ENCODE measurements around the gene XYLT1. TPM values are rescaled to one million over a fixed set of nuclear protein-coding genes. Genes with fewer than 3 reads are reported as not detected.
"Not testable (repeated sequence)": the region's sequence is repeated elsewhere in the genome, so short reads cannot be mapped to it uniquely, and the experiment has no call there.

Gene XYLT1
- total and polyA plus RNA-seq, 2 of the 4 experiments (the other 2 are of a cell fraction) = 9.0 to 12.7 TPM

DNA sequence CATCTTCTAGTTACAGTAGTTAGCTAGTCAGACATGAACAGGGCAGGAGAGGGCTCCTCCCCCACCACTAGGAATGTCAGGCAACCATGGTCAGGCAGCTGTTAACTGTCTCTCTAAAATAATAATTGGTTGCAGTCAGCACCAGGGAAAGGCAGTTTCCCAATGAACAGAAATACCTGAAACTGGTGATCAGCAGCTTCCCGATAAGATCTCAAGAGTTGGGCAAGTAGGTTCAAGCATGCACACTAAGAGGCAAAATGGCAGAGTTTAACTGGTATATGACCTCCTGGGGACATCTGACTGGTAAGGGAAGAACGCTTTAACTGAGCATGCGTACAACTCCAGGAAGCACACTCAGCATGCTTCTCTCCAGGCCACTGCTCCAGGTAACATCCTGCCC lies 12.6 kb upstream of the XYLT1 start:
- Histone ChIP-seq H3K4me3 (ENCODE audit: insufficient read depth, low read depth, low read length) (no peak overlapping the region), H3K4ac (ENCODE audit: low read depth, low read length) (no peak overlapping the region), H2BK20ac (ENCODE audit: low read depth, low read length) (no peak overlapping the region), H3K27ac (ENCODE audit: insufficient read depth, low read length) (no peak overlapping the region), H3K18ac (ENCODE audit: low read depth, low read length) (no peak overlapping the region), H3K79me1 (ENCODE audit: low read depth in 1 of 2, low read length in 2 of 2) (no peaks in the 10 kb centered on the region), H2AK9ac (replicated peaks; ENCODE audit: low read depth, low read length, poor library complexity) (no peak overlapping the region), H3K56ac (ENCODE audit: extremely low read depth, insufficient read depth, low read length) (no peak overlapping the region), H3K9me1 (ENCODE audit: insufficient read depth, low read length) (no peaks in the 10 kb centered on the region), H2BK15ac (ENCODE audit: low read depth, low read length) (no peak overlapping the region), H3K14ac (replicated peaks; ENCODE audit: low read depth, low read length) (no peak overlapping the region), H2AFZ (replicated peaks; ENCODE audit: low read length, poor library complexity) (no peak overlapping the region), H3K36me3 (ENCODE audit: control insufficient read depth, insufficient read depth, low read length) (no peaks in the 10 kb centered on the region), H2BK5ac (ENCODE audit: low read depth, low read length, poor library complexity, severe bottlenecking) (no peak overlapping the region), H3K4me1 (ENCODE audit: control insufficient read depth, insufficient read depth, low read length) (peaks cover 3% of the 10 kb centered on the region; the same call in 1 of the 2 replicates), H3K9ac (ENCODE audit: low read depth, low read length) (no peak overlapping the region), H3K27me3 (ENCODE audit: control insufficient read depth, insufficient read depth, low read length) (no peaks in the 10 kb centered on the region; the same call in 1 of the 2 replicates), H4K20me1 (ENCODE audit: insufficient read depth, low read length) (no peaks in the 10 kb centered on the region), H2BK120ac (ENCODE audit: low read depth, low read length) (no peak overlapping the region), H4K5ac (ENCODE audit: low read depth, low read length) (no peak overlapping the region), H3K23ac (ENCODE audit: low read depth, low read length) (no peak overlapping the region), H2AK5ac (ENCODE audit: low read depth, low read length) (no peak overlapping the region), H4K8ac (ENCODE audit: low read depth in 2 of 2, low read length in 2 of 2) (no peak overlapping the region), H4K91ac (ENCODE audit: insufficient read depth, low read depth, low read length) (no peak overlapping the region), H3K4me2 (ENCODE audit: low read depth, low read length) (no peak overlapping the region), H3K9me3 (ENCODE audit: control insufficient read depth, insufficient read depth, low read length) (peaks cover 3% of the 10 kb centered on the region; the same call in 1 of the 2 replicates)
- dilution Hi-C loops (cut with HindIII; ENCODE audit: low sequenced_read_pairs, unreplicated experiment) = no loop called here
- no peak for TF ChIP-seq MAZ (IDR thresholded peaks at IDR 0.05; ENCODE audit: borderline replicate concordance, low read depth, low read length)
- TF ChIP-seq CEBPB (IDR thresholded peaks at IDR 0.05; ENCODE audit: low read depth, low read length) = no peak
- TF ChIP-seq RFX5 (IDR thresholded peaks at IDR 0.05; ENCODE audit: low read depth, low read length) = no peak
- no peak for TF ChIP-seq POLR2A (IDR thresholded peaks at IDR 0.05; ENCODE audit: low read depth, low read length)
- TF ChIP-seq NFE2L2 (IDR thresholded peaks at IDR 0.05; ENCODE audit: low read depth, low read length) = no peak
- no peak for TF ChIP-seq RCOR1 (IDR thresholded peaks at IDR 0.05; ENCODE audit: insufficient replicate concordance, low read length)
- no peak for TF ChIP-seq FOS (IDR thresholded peaks at IDR 0.05; ENCODE audit: low read depth, low read length)
- TF ChIP-seq ELK1 (IDR thresholded peaks at IDR 0.05; ENCODE audit: borderline replicate concordance, low read depth, low read length) = no peak
- no peak for TF ChIP-seq MAFK (IDR thresholded peaks at IDR 0.05; ENCODE audit: low read depth, low read length)
- POLR2A ChIA-PET (ENCODE audit: unreplicated experiment) = no interaction called here
- intact Hi-C loops (cut with micrococcal nuclease) = no loop called here
- in situ Hi-C loops (cut with MboI; ENCODE audit: low sequenced_read_pairs) = no loop called here
- ATAC-seq (ENCODE audit: low read depth) (no peak; the same call in 1 of the 2 replicates), DNase-seq (no peak)
- WGBS, 2 experiments (ENCODE audit: extremely low coverage in 2 of 2, insufficient read length in 1 of 2) = 80% methylated on average over 2 of the region's 3 CpGs; no CpG with 5 or more reads in 1 of the 2 experiments
- CTCF ChIA-PET = no interaction called here
- no TSS peak for BruUV-seq (replicated peaks)

GRCh38 chr16:17482341-17482740 lies 11.6 kb upstream of the XYLT1 start:
- not testable (repeated sequence) for ATAC-seq (ENCODE audit: low read depth)

More at GRCh38 chr16:17482341-17482740, 11.6 kb upstream of the XYLT1 start:
- H3K79me1 ChIP-seq (ENCODE audit: low read depth in 1 of 2, low read length in 2 of 2); intact Hi-C loops (cut with micrococcal nuclease); dilution Hi-C loops (cut with HindIII; ENCODE audit: low sequenced_read_pairs, unreplicated experiment); H2BK20ac ChIP-seq (ENCODE audit: low read depth, low read length); H4K5ac ChIP-seq (ENCODE audit: low read depth, low read length); H3K4me3 ChIP-seq (ENCODE audit: insufficient read depth, low read depth, low read length); H3K56ac ChIP-seq (ENCODE audit: extremely low read depth, insufficient read depth, low read length); H3K27ac ChIP-seq (ENCODE audit: insufficient read depth, low read length); BruUV-seq (replicated peaks); H3K4ac ChIP-seq (ENCODE audit: low read depth, low read length); H3K9me1 ChIP-seq (ENCODE audit: insufficient read depth, low read length); H2AK5ac ChIP-seq (ENCODE audit: low read depth, low read length); H3K27me3 ChIP-seq (ENCODE audit: control insufficient read depth, insufficient read depth, low read length); H4K8ac ChIP-seq (ENCODE audit: low read depth in 2 of 2, low read length in 2 of 2); H3K4me1 ChIP-seq (ENCODE audit: control insufficient read depth, insufficient read depth, low read length); H2BK5ac ChIP-seq (ENCODE audit: low read depth, low read length, poor library complexity, severe bottlenecking); H2AK9ac ChIP-seq (replicated peaks; ENCODE audit: low read depth, low read length, poor library complexity); H2BK120ac ChIP-seq (ENCODE audit: low read depth, low read length); H3K9me3 ChIP-seq (ENCODE audit: control insufficient read depth, insufficient read depth, low read length); H4K20me1 ChIP-seq (ENCODE audit: insufficient read depth, low read length); H3K36me3 ChIP-seq (ENCODE audit: control insufficient read depth, insufficient read depth, low read length); H4K91ac ChIP-seq (ENCODE audit: insufficient read depth, low read depth, low read length); in situ Hi-C loops (cut with MboI; ENCODE audit: low sequenced_read_pairs); DNase-seq; H3K14ac ChIP-seq (replicated peaks; ENCODE audit: low read depth, low read length); CTCF ChIA-PET; POLR2A ChIA-PET (ENCODE audit: unreplicated experiment); H2BK15ac ChIP-seq (ENCODE audit: low read depth, low read length); H3K9ac ChIP-seq (ENCODE audit: low read depth, low read length); H3K4me2 ChIP-seq (ENCODE audit: low read depth, low read length); H2AFZ ChIP-seq (replicated peaks; ENCODE audit: low read length, poor library complexity); H3K18ac ChIP-seq (ENCODE audit: low read depth, low read length); H3K23ac ChIP-seq (ENCODE audit: low read depth, low read length): not testable (repeated sequence)
- 100% methylated on average over 1 of the region's 4 CpGs; no CpG with 5 or more reads in 1 of the 2 experiments for WGBS, 2 experiments (ENCODE audit: extremely low coverage in 2 of 2, insufficient read length in 1 of 2)
